ENCODE data around the gene FAM171A2.
"Not testable (repeated sequence)": the region's sequence is repeated elsewhere in the genome, so short reads cannot be mapped to it uniquely, and the experiment has no call there.

Gene FAM171A2

GRCh38 chr17:44383861-44384260 lies 20.2 kb upstream of the FAM171A2 start:
- DNase-seq: no peak

DNA sequence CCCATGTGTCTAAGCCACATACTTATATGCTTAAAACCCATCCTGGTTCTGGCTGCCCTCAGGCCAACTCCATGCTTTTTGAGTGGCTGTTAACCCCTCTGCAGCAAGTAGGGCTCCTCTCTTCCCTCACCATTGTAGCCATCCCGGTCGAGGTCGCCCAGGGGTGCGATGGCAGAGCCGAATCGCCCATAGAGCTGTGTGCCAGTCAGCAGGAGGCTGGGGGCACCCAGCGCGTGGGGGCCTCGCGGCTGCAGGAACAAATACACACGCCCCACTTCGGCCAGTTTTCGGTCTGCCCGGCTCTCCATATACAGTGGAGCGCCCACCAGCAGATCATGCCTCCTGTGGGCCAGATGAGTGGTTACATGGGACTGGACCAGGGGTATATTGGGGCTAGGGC lies 19.7 kb upstream of the FAM171A2 start:
- DNase-seq: no peak

GRCh38 chr17:44382917-44383316 lies 19.3 kb upstream of the FAM171A2 start:
- DNase-seq: no peak

- DNase-seq: no peak
Observed at GRCh38 chr17:44381810-44382305, 18.2 kb upstream of the FAM171A2 start.

DNA sequence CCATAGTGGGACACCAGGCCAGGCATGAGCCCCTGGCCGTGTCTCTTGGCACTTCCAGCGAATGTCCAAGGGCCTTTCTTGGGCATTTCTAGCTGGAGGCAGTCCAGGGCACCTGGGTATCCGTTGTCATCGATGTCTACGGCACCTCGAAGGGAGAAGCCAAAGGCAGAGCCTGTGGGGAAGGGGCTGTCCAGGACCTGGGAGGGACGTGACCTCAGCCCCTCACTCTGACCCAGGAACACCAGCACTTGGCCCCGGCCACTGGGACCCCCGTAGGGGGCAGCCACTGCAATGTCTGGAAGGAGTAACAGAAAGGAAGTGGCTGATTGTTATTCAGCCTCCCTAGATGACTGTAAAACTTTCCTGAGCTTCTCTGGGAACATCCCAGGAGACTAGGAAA lies 17.1 kb upstream of the FAM171A2 start:
- no peak for DNase-seq

GRCh38 chr17:44379887-44380286 lies 16.2 kb upstream of the FAM171A2 start:
- DNase-seq: no peak

- DNase-seq: no peak
Observed at GRCh38 chr17:44378171-44378705, 14.6 kb upstream of the FAM171A2 start.

- DNase-seq: no peak
Observed at GRCh38 chr17:44376779-44377178, 13.1 kb upstream of the FAM171A2 start.

GRCh38 chr17:44376124-44376523 lies 12.5 kb upstream of the FAM171A2 start:
- DNase-seq: peak in 18 of 51 donors; percentile 11 to 63 (median 26)

DNA sequence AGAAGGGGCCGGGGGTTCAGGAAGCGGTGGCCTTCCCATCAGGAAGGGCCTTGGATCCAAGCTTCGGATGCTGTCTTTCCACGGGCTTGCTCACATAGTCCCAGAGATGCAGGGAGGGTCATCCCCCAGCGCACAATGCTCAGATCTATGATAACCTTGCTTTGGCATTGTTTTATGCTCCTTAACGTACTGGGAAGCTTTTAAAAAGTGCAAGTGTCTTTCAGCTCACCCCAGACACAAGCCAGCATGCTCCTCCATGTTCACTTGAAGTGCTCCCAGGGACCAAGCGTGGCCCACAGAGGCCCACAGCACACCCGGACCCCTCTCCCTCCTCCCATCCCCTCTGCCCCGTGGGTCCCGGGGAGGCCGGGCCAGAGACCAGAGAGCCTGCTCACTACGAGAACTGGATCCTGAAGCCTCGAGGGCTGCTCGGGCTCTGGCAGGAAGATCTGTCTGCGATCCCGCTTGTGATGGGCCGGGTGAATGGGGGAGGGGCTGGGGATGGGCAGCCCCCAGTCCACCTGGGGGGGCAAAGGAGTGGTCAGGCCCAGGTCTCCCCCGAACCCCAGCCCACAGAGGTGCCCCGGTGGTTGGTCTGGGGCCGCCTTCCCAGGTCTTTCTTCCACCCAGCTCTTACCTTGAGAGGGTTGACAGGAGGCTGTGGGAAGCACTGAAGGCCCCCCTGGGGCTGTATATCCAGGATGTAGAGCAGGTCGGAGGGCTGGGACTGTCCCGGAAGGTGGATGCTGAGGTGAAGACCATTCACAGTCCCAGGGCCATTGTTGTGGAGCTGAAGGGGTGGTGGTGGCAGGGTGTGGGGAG lies 11.8 kb upstream of the FAM171A2 start:
- DNase-seq: no peak

DNA sequence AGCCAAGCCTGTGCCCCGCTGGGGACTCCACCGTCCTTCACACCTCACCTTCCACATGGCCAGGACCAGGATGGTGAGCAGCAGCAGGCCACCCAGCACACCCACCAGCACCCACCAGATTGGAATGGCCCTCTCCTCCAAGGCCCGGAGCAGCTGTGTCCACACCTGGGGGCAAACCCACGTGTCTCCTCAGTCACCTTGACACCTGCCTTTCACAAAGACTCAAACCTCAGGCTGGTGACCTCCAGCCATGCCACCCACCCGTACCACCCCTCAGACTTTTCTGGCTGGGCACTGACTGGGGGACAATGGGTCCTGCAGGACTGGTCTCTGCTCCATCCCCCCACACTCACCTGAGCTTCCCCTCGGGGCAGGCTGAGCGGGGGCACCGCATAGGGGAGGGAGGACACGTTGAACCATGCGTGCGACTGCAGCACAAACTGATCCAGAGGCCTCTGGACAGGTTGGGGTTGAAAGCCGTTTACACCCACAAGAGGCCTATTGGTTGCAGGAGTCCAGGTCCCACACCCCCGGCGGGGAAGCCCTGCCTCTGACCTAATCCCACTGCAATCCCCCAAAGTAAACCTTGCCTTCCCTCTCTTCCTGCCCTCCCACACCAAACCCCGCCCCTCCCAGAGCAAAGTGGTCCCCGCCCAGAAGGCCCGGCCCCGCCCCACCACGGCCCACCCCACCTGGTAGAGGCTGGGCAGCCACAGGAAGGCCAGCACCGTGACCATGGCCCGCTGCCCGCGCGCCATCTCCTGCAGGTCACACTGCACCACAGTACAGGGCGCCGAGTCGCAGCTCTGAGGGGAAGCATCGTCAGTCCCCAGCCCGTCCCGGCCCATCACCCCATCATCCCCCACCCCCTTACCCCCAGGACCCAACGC lies 10.9 kb upstream of the FAM171A2 start:
- no peak for DNase-seq

DNA sequence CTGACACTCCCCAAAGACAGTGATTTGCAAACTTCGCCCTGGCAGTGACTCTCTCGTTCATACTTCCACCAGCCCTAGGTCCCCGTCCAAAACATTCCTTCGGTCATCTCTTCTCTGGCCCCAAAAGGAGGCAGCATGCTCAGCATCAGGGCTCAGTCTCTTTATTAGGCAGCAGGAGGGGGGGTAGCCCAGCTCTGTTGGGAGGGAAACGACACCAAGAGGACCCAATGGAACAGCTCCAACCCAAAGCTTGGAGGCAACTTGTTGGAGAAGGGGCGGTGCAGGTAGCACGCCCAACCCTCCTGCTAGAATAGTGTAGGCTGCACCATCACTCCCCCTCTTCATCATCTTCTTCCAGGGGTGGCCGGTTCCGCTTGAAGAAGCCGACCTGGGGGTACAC lies 8.4 kb upstream of the FAM171A2 start:
- no peak for DNase-seq

- not testable (repeated sequence) for DNase-seq
Observed at GRCh38 chr17:44369414-44370023, 5.9 kb upstream of the FAM171A2 start.

DNA sequence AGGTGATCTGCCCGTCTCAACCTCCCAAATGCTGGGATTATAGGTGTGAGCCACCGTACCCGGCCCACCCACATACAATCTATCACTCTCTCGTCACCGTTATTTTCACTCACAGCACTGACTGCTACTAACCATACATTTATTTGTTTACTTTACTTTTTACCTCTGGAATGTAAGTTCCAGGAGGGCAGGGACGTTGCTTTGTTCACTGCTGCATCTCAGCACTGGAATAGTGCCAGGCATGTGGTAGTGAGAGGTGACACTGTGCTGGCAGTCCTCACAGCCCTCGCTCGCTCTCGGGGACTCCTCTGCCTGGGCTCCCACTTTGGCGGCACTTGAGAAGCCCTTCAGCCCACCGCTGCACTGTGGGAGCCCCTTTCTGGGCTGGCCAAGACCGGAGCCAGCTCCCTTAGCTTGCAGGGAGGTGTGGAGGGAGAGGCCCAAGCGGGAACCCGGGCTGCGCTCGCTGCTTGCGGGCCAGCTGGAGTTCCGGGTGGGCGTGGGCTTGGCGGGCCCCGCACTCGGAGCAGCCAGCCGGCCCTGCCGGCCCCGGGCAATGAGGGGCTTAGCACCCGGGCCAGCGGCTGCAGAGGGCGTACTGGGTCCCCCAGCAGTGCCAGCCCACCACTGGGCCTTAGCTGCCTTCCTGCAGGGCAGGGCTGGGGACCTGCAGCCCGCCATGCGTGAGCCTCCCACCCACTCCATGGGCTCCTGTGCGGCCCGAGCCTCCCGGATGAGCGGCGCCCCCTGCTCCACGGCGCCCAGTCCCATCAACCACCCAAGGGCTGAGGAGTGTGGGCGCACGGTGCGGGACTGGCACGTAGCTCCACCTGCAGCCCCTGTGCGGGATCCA lies 5.0 kb upstream of the FAM171A2 start:
- not testable (repeated sequence) for DNase-seq

DNA sequence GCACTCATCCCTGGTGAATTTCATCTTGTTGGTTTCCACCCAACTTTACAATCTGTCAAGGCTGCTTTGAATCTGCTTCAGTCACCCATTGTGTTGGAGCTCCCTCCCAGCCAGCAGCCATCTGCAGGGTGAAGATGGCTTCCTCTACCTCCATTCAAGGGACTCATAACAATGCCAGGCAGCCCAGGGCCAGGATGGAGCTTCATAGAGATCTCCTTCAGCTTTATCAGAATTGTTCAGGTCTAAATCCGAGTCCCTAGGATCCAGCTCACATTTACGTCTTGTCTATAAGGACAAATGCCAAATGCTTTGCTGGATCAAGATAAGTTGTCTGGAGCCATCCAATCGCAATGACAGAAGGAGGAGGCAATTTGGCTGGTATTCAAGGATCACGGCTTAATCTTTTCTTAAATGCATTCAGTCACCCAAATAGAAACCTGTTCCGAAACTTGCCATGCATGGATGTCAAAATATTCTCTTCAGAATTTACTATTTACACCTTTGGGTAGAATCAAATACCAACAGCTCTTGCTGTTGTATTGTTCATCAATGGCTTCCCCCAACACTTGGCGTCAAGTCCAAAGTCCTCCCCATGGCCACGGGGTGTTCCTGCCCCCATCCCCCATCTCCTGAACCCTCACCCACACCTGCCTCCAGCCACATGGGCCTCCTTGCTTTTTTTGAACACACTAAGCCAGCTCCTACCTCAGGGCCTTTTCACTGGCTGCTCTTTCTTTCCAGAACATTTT lies 3.8 kb upstream of the FAM171A2 start:
- no peak for DNase-seq

GRCh38 chr17:44365051-44365450 lies 1.4 kb upstream of the FAM171A2 start:
- not testable (repeated sequence) for DNase-seq

- peak in 7 of 51 donors; percentile 20 to 32 (median 26) for DNase-seq
Observed at GRCh38 chr17:44362949-44363612, 572 bp downstream of the FAM171A2 start.

- DNase-seq: no peak
Observed at GRCh38 chr17:44362459-44362948, 1.1 kb downstream of the FAM171A2 start.

All from hypothalamus (tissue), 51 donors.